OCI-LY1 (cell line): ENCODE measurements around the gene TRAPPC2L.

Experiments
- H2AFZ ChIP-seq: fragments of 200-600 bp; sonication (generic), shearing (Covaris generic); 2 replicates; pipeline ENCODE4 v1.6.0; 2014; ENCODE audit warnings: antibody characterized with exemption, mild to moderate bottlenecking, low read length
- H3F3A ChIP-seq: fragments of 200-600 bp; sonication (generic), shearing (Covaris generic); 2 replicates; pipeline ENCODE4 v1.6.0; 2014; ENCODE audit warnings: mild to moderate bottlenecking, antibody characterized with exemption, low read length, moderate library complexity; ENCODE audit not compliant: insufficient read depth
- H3K27ac ChIP-seq: fragments of 200-600 bp; sonication (generic); 2 replicates; pipeline ENCODE4 v1.5.1; 2014; ENCODE audit warnings: low read length, mixed run types, mild to moderate bottlenecking, low read depth; ENCODE audit not compliant: poor library complexity, severe bottlenecking
- H3K27me3 ChIP-seq: fragments of 200-600 bp; sonication (generic); 2 replicates; pipeline ENCODE4 v1.6.0; 2014; ENCODE audit warnings: antibody characterized with exemption, mild to moderate bottlenecking, low read length, moderate library complexity; ENCODE audit not compliant: insufficient read depth
- H3K36me3 ChIP-seq: fragments of 200-600 bp; sonication (generic); 2 replicates; pipeline ENCODE4 v1.6.1; 2014; ENCODE audit warnings: mild to moderate bottlenecking, antibody characterized with exemption, low read length, moderate library complexity, mixed read lengths; ENCODE audit not compliant: insufficient read depth
- H3K4me1 ChIP-seq: fragments of 200-600 bp; sonication (generic); 2 replicates; pipeline ENCODE4 v1.5.1; 2014; ENCODE audit warnings: mild to moderate bottlenecking, low read length, moderate library complexity; ENCODE audit not compliant: insufficient read depth, severe bottlenecking
- H3K4me2 ChIP-seq: fragments of 200-600 bp; sonication (generic), shearing (Covaris generic); 2 replicates; pipeline ENCODE4 v1.6.1; 2014; ENCODE audit warnings: low read length
- H3K4me3 ChIP-seq: fragments of 200-600 bp; sonication (generic); 2 replicates; pipeline ENCODE4 v1.5.1; 2014; ENCODE audit warnings: low read length, low read depth, mild to moderate bottlenecking, mixed read lengths; ENCODE audit not compliant: poor library complexity, severe bottlenecking
- H3K79me2 ChIP-seq: fragments of 200-600 bp; shearing (Covaris generic); 2 replicates; pipeline ENCODE4 v1.6.1; 2016; ENCODE audit warnings: mixed run types, low read length, mixed read lengths; ENCODE audit not compliant: insufficient read depth
- H3K9ac ChIP-seq: fragments of 200-600 bp; sonication (generic), shearing (Covaris generic); 2 replicates; pipeline ENCODE4 v1.6.1; 2014; ENCODE audit warnings: mild to moderate bottlenecking, low read length, mixed read lengths
- H3K9me2 ChIP-seq: fragments of 200-600 bp; sonication (generic), shearing (Covaris generic); 2 replicates; pipeline ENCODE4 v1.6.1; 2014; ENCODE audit warnings: low read depth, mild to moderate bottlenecking, low read length, mixed read lengths
- H3K9me3 ChIP-seq: fragments of 200-600 bp; shearing (Covaris generic); 2 replicates; pipeline ENCODE4 v1.6.1; 2014; ENCODE audit warnings: low read length, mixed read lengths
- H4K20me1 ChIP-seq: fragments of 200-600 bp; sonication (generic), shearing (Covaris generic); 2 replicates; pipeline ENCODE4 v1.6.0; 2016; ENCODE audit warnings: mild to moderate bottlenecking, low read length; ENCODE audit not compliant: insufficient read depth
- EZH2 ChIP-seq: fragments of 200-600 bp; sonication (generic), shearing (Covaris generic); IDR thresholded peaks from 2 replicates; pipeline ENCODE4 v1.8.0; 2017; ENCODE audit warnings: borderline replicate concordance, mixed run types, mild to moderate bottlenecking, antibody characterized with exemption, low read length, moderate library complexity, mixed read lengths
- TF ChIP-seq, protein P1 (sequence below): fragments of 200-600 bp; sonication (generic), shearing (Covaris generic); IDR thresholded peaks from 2 replicates; pipeline ENCODE4 v1.5.1; 2017; ENCODE audit warnings: mild to moderate bottlenecking, antibody characterized with exemption, low read length, moderate library complexity, mixed read lengths

The TRAPPC2L gene

DNA sequence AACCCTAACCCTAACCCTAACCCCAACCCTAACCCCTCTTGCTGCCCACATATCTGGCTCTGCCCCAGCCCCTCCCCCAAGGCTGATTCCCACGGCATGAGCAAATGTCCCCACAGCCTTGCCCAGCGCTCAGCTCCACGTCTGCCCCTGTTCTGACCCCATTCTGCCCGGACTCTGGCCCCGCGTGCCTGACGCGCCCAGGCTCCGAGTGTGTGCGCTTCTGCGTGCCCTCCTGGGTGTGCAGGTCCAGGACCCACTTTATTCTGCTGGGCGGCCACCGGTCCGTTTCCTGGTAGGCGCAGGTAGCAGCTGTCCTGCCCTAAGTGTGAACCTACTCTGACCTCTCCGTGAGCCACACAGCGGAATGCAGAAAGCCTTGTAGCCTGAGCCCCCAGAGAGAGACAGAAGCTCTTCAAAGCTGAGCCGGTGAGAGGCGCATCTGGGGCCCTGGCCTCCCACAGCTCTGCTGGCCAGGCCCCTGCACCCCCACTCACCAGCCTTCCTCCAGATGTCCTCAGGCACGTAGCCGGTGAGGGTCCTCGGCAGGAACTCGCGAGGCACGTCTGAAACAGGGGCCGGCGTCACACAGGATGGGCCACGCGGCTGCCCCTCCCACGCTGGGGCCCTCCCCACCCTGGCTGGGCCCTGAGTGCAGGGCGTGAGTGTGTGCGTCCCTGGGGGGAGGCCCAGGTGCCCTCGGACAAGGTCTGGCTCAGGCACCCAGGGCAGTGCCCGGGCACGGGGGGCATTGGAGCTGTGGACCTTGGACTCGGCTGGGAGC, 23.5 kb downstream of the TRAPPC2L start:
- Histone ChIP-seq H2AFZ (no peak overlapping the region), H4K20me1 (no peaks in the 10 kb centered on the region), H3K9me2 (no peaks in the 10 kb centered on the region), H3K4me3 (no peak overlapping the region), H3K9ac (no peak overlapping the region), H3K27ac (no peak overlapping the region), H3K36me3 (peaks cover 30% of the 10 kb centered on the region), H3K4me2 (no peak overlapping the region), H3F3A (no peaks in the 10 kb centered on the region), H3K79me2 (no peaks in the 10 kb centered on the region), H3K9me3 (no peaks in the 10 kb centered on the region), H3K4me1 (no peaks in the 10 kb centered on the region), H3K27me3 (no peaks in the 10 kb centered on the region)
- TF ChIP-seq EZH2 = no peak
- TF ChIP-seq, protein P1, sequence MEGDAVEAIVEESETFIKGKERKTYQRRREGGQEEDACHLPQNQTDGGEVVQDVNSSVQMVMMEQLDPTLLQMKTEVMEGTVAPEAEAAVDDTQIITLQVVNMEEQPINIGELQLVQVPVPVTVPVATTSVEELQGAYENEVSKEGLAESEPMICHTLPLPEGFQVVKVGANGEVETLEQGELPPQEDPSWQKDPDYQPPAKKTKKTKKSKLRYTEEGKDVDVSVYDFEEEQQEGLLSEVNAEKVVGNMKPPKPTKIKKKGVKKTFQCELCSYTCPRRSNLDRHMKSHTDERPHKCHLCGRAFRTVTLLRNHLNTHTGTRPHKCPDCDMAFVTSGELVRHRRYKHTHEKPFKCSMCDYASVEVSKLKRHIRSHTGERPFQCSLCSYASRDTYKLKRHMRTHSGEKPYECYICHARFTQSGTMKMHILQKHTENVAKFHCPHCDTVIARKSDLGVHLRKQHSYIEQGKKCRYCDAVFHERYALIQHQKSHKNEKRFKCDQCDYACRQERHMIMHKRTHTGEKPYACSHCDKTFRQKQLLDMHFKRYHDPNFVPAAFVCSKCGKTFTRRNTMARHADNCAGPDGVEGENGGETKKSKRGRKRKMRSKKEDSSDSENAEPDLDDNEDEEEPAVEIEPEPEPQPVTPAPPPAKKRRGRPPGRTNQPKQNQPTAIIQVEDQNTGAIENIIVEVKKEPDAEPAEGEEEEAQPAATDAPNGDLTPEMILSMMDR = no peak

DNA sequence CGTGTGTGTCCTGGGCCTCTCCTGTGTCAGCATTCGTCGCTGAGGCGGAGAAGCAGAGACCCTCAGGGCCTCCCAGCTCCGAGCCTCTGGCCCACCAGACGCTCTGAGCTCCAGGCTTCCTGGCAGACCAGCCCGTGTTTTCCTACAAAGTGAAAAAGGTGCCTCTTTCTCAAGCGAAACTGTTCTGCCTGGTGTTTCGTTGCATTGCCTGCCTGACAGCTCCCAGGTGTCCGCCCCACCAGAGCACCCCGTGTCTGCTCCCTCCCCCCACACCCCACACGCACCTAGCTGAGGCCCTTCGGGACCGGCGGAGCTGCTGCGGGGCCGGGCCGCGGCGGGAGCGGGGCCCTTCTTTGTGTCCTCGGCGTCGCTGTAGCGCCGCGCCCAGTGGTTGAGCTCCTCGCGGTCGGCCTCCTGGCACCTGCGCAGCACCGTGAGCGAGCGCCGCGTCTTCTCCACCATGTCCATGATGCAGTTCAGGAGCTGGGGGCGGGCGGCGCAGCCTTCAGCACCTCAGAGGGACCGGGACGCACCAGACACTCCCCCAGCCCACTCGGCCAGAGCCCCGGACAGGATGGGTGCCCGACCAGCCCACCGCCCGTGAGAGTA, 24.2 kb downstream of the TRAPPC2L start:
- no peaks in the 10 kb centered on the region for H3K9me3 ChIP-seq
- H3K4me3 ChIP-seq = no peak overlapping the region
- no peak overlapping the region for H3K27ac ChIP-seq
- H3K4me2 ChIP-seq = no peak overlapping the region
- H3K27me3 ChIP-seq = no peaks in the 10 kb centered on the region
- peaks cover 30% of the 10 kb centered on the region for H3K36me3 ChIP-seq
- no peak overlapping the region for H2AFZ ChIP-seq
- no peaks in the 10 kb centered on the region for H3F3A ChIP-seq
- H3K79me2 ChIP-seq = no peaks in the 10 kb centered on the region
- no peaks in the 10 kb centered on the region for H3K4me1 ChIP-seq
- H3K9ac ChIP-seq = no peak overlapping the region
- H4K20me1 ChIP-seq = no peaks in the 10 kb centered on the region
- H3K9me2 ChIP-seq = no peaks in the 10 kb centered on the region
- no peak for TF ChIP-seq EZH2
- TF ChIP-seq, protein P1 = no peak

DNA sequence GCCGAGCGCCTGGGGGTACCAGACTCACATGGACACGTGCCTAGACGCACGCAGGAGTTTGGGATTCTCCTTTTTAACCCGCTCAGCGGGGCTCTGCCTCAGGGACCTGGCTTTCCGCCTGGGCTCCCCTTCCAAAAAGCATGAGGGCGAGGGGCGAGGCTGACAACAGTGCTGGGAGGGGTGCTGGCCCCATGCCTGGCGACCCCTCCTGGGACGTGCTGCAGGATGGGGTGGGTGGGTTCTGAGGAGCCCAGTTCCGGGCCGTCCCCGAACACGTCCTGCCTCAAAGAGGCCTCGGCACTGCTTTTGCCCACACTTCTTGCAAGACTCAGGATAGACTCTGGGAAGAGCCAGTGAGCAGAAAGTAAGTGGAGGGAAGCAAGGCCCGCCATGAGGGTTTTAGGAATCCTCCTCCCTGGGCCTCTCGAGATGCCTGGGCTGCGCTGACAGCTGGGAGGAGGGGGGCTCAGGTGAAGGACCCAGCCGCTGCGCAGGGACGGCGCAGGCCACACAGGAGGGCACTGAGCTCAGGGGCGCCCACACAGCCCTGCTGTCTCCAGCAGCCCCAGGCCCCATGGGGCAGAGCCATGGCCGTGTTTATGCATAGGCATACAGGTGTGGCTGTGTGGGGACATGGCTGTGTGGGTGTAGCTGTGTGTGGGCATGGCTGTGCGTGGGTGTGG, 24.9 kb downstream of the TRAPPC2L start:
- Histone ChIP-seq H3F3A (no peaks in the 10 kb centered on the region), H2AFZ (no peak overlapping the region), H3K9ac (no peak overlapping the region), H3K36me3 (peaks cover 26% of the 10 kb centered on the region), H3K79me2 (no peaks in the 10 kb centered on the region), H3K9me2 (no peaks in the 10 kb centered on the region), H3K9me3 (no peaks in the 10 kb centered on the region), H3K4me1 (no peaks in the 10 kb centered on the region), H4K20me1 (no peaks in the 10 kb centered on the region), H3K4me3 (no peak overlapping the region), H3K27ac (no peak overlapping the region), H3K4me2 (no peak overlapping the region), H3K27me3 (no peaks in the 10 kb centered on the region)
- TF ChIP-seq, protein P1 = no peak
- TF ChIP-seq EZH2 = no peak
